H1 (cell line): Measurements from ENCODE around the gene DNAAF5. TPM values are rescaled to one million over a fixed set of nuclear protein-coding genes. Genes with fewer than 3 reads are reported as not detected.

Experiments used
- CTCF ChIA-PET: fragments of 300-600 bp; sonication (Branson Sonifier 250); formaldehyde crosslinking; loops from one replicate; lab custom pipeline; 2021; ENCODE audit not compliant: partially characterized antibody; lab: Charles Lee
- POLR2A ChIA-PET: fragments of 300-600 bp; sonication (Branson Sonifier 250); formaldehyde crosslinking; loops from one replicate; lab custom pipeline; 2021; ENCODE audit warnings: inconsistent platforms; ENCODE audit not compliant: partially characterized antibody; lab: Charles Lee
- DNase-seq, 2 experiments: peaks; one replicate each; pipeline versions ENCODE4 v3.0.0 to v3.0.0-alpha.2; 2010 to 2022; ENCODE audit warnings: low spot score in 2 of 2, low read depth in 1 of 2, mixed read lengths in 1 of 2
- FAIRE-seq: peaks from 2 replicates; lab custom pipeline; 2011; peaks lifted over from hg19 to GRCh38; lab: Jason Lieb, UNC
- H2AFZ ChIP-seq: 2 replicates; pipeline ENCODE4 v1.8.1; 2012; ENCODE audit warnings: low read length, inconsistent platforms
- H2AK5ac ChIP-seq: 2 replicates; pipeline ENCODE4 v1.6.1; 2013; ENCODE audit warnings: low read depth, low read length
- H2BK120ac ChIP-seq: replicated peaks from 2 replicates; pipeline ENCODE3; 2013; ENCODE audit warnings: low read depth, low read length, inconsistent platforms
- H2BK12ac ChIP-seq: 2 replicates; pipeline ENCODE4 v1.6.1; 2013; ENCODE audit warnings: low read depth, low read length
- H2BK15ac ChIP-seq: 2 replicates; pipeline ENCODE4 v1.6.1; 2013; ENCODE audit warnings: low read length
- H2BK20ac ChIP-seq: 2 replicates; pipeline ENCODE4 v1.6.1; 2013; ENCODE audit warnings: low read length
- H2BK5ac ChIP-seq: 2 replicates; pipeline ENCODE4 v1.6.1; 2013; ENCODE audit warnings: low read depth, low read length
- H3K14ac ChIP-seq: 2 replicates; pipeline ENCODE4 v1.6.1; 2013; ENCODE audit warnings: inconsistent platforms; ENCODE audit not compliant: insufficient read length
- H3K18ac ChIP-seq: 2 replicates; pipeline ENCODE4 v1.6.1; 2013; ENCODE audit warnings: low read length; ENCODE audit errors: extremely low read depth
- H3K23ac ChIP-seq: 2 replicates; pipeline ENCODE4 v1.6.1; 2013; ENCODE audit warnings: inconsistent platforms; ENCODE audit not compliant: insufficient read length
- H3K23me2 ChIP-seq: 2 replicates; pipeline ENCODE4 v1.6.1; 2013; ENCODE audit warnings: low read depth, low read length
- H3K27ac ChIP-seq: 2 replicates; pipeline ENCODE4 v1.6.1; 2011; ENCODE audit warnings: low read depth, low read length, inconsistent platforms
- H3K27me3 ChIP-seq, 4 experiments: replicated peaks in 1 of 4; 1 replicate in 1 of 4; 2 replicates in 3 of 4; pipeline versions ENCODE4 v1.6.1 to v1.8.1; 2011 to 2013; ENCODE audit warnings: low read length in 3 of 4, mild to moderate bottlenecking in 3 of 4, inconsistent platforms in 2 of 4, mixed read lengths in 2 of 4, moderate library complexity in 1 of 4; ENCODE audit not compliant: control insufficient read depth in 3 of 4, insufficient read depth in 3 of 4; ENCODE audit errors: extremely low read depth in 1 of 4
- H3K36me3 ChIP-seq, 4 experiments: 2 replicates each; pipeline versions ENCODE4 v1.6.1 to v1.8.1; 2011 to 2013; ENCODE audit warnings: mild to moderate bottlenecking in 4 of 4, low read length in 3 of 4, moderate library complexity in 2 of 4, control low read depth in 1 of 4, inconsistent platforms in 1 of 4; ENCODE audit not compliant: insufficient read depth in 4 of 4, control insufficient read depth in 2 of 4
- H3K4ac ChIP-seq: replicated peaks from 2 replicates; pipeline ENCODE3; 2013; ENCODE audit warnings: low read length, low read depth, mixed read lengths, inconsistent platforms; ENCODE audit not compliant: insufficient read length
- H3K4me1 ChIP-seq, 4 experiments: replicated peaks in 1 of 4; 1 replicate in 1 of 4; 2 replicates in 3 of 4; pipeline versions ENCODE4 v1.6.1 to v1.8.1; 2011 to 2013; ENCODE audit warnings: low read length in 3 of 4, inconsistent platforms in 2 of 4, mixed read lengths in 1 of 4; ENCODE audit not compliant: insufficient read depth in 4 of 4, control insufficient read depth in 3 of 4
- H3K4me2 ChIP-seq, 2 experiments: 2 replicates each; pipeline versions ENCODE4 v1.6.1 to v1.8.1; 2011 to 2013; ENCODE audit warnings: low read depth in 2 of 2, low read length in 2 of 2, control low read depth in 1 of 2, inconsistent platforms in 1 of 2, mild to moderate bottlenecking in 1 of 2; ENCODE audit not compliant: insufficient read depth in 1 of 2
- H3K4me3 ChIP-seq, 4 experiments: fragments of 200-600, 300-600 bp in 1 of 4; sonication (generic), shearing (Covaris generic), sonication (Bioruptor Twin) in 1 of 4; 2 replicates each; pipeline versions ENCODE4 v1.5.1 to v1.8.1; 2011 to 2016; ENCODE audit warnings: low read length in 4 of 4, low read depth in 3 of 4, control low read depth in 2 of 4, inconsistent platforms in 2 of 4, mild to moderate bottlenecking in 2 of 4, mixed read lengths in 1 of 4, moderate library complexity in 1 of 4; ENCODE audit not compliant: insufficient read depth in 2 of 4; ENCODE audit errors: extremely low read depth in 1 of 4
- H3K56ac ChIP-seq: replicated peaks from 2 replicates; pipeline ENCODE3; 2013; ENCODE audit warnings: low read depth, mild to moderate bottlenecking, mixed read lengths, low read length, inconsistent platforms; ENCODE audit not compliant: insufficient read length
- H3K79me1 ChIP-seq: 2 replicates; pipeline ENCODE4 v1.6.1; 2013; ENCODE audit warnings: low read depth, low read length, control low read depth
- H3K79me2 ChIP-seq, 2 experiments: 2 replicates each; pipeline versions ENCODE4 v1.6.1 to v1.8.1; 2012 to 2013; ENCODE audit warnings: low read length in 2 of 2, mild to moderate bottlenecking in 2 of 2, inconsistent platforms in 1 of 2; ENCODE audit not compliant: insufficient read depth in 2 of 2, control insufficient read depth in 1 of 2
- H3K9ac ChIP-seq, 4 experiments: replicated peaks in 1 of 4; 1 replicate in 1 of 4; 2 replicates in 3 of 4; pipeline versions ENCODE4 v1.6.1 to v1.8.1; 2011 to 2013; ENCODE audit warnings: low read depth in 3 of 4, low read length in 3 of 4, control low read depth in 2 of 4, mild to moderate bottlenecking in 2 of 4, moderate library complexity in 2 of 4, inconsistent platforms in 1 of 4; ENCODE audit errors: extremely low read depth in 1 of 4
- H3K9me3 ChIP-seq, 2 experiments: 2 replicates each; pipeline versions ENCODE4 v1.6.1 to v1.8.1; 2012 to 2013; ENCODE audit warnings: mild to moderate bottlenecking in 2 of 2, moderate library complexity in 2 of 2, control low read depth in 1 of 2, inconsistent platforms in 1 of 2, low read depth in 1 of 2, low read length in 1 of 2, mixed read lengths in 1 of 2; ENCODE audit not compliant: insufficient read depth in 2 of 2
- H4K20me1 ChIP-seq, 2 experiments: replicated peaks in 1 of 2; 2 replicates each; pipeline versions ENCODE3 to v1.8.1; 2011 to 2013; ENCODE audit warnings: inconsistent platforms in 2 of 2, low read length in 2 of 2, mild to moderate bottlenecking in 1 of 2; ENCODE audit not compliant: insufficient read depth in 2 of 2, control insufficient read depth in 1 of 2
- H4K5ac ChIP-seq: 2 replicates; pipeline ENCODE4 v1.6.1; 2013; ENCODE audit warnings: low read length, low read depth, mixed read lengths, inconsistent platforms; ENCODE audit not compliant: insufficient read length
- H4K8ac ChIP-seq: 2 replicates; pipeline ENCODE4 v1.8.0; 2013; ENCODE audit warnings: mild to moderate bottlenecking, moderate library complexity, low read length, inconsistent platforms; ENCODE audit not compliant: insufficient read depth; ENCODE audit errors: extremely low read depth
- H4K91ac ChIP-seq: replicated peaks from 2 replicates; pipeline ENCODE3; 2013; ENCODE audit warnings: low read length, mixed read lengths, inconsistent platforms; ENCODE audit not compliant: insufficient read length
- ATF2 ChIP-seq: IDR thresholded peaks from 2 replicates; pipeline ENCODE4 v1.6.1; 2012; ENCODE audit warnings: low read length, inconsistent platforms
- CREB1 ChIP-seq: IDR thresholded peaks from 2 replicates; pipeline ENCODE4 v1.6.1; 2012; ENCODE audit warnings: inconsistent platforms
- E2F6 ChIP-seq: IDR thresholded peaks from 2 replicates; pipeline ENCODE4 v1.6.1; 2012; ENCODE audit warnings: inconsistent platforms
- FOSL1 ChIP-seq: IDR thresholded peaks from 2 replicates; pipeline ENCODE4 v1.6.1; 2011; ENCODE audit warnings: mild to moderate bottlenecking, low read depth, low read length, moderate library complexity; ENCODE audit not compliant: insufficient read depth
- JUN ChIP-seq: IDR thresholded peaks from 2 replicates; pipeline ENCODE4 v1.6.1; 2011; ENCODE audit warnings: low read depth, mild to moderate bottlenecking, improper control_type of control experiment, low read length
- JUND ChIP-seq: IDR thresholded peaks from 2 replicates; pipeline ENCODE4 v1.6.1; 2011; ENCODE audit warnings: mild to moderate bottlenecking, improper control_type of control experiment, low read length
- SP1 ChIP-seq: IDR thresholded peaks from 2 replicates; pipeline ENCODE4 v1.6.1; 2011; ENCODE audit warnings: low read depth, low read length
- TAF7 ChIP-seq: optimal IDR thresholded peaks from 2 replicates; pipeline ENCODE3; 2011; ENCODE audit warnings: low read depth, mild to moderate bottlenecking, inconsistent platforms, low read length, moderate library complexity, borderline replicate concordance
- WGBS, 2 experiments: shearing (Covaris generic) in 1 of 2; methylation state at CpG; one replicate each; pipeline versions ENCODE4 v1.1.6 to v1.1.7; 2013 to 2015; ENCODE audit warnings: low lambda C conversion rate in 2 of 2, mixed read lengths in 2 of 2, inconsistent platforms in 1 of 2, low coverage in 1 of 2, missing lambda C conversion rate in 1 of 2; ENCODE audit not compliant: insufficient replicate concordance in 2 of 2, insufficient coverage in 1 of 2, insufficient read length in 1 of 2; ENCODE audit errors: extremely low coverage in 1 of 2, missing lambda C conversion rate in 1 of 2; 5-methylcytosine and 5-hydroxymethylcytosine counted together
- polyA plus RNA-seq, 7 experiments: library from polyadenylated mRNA; depleted of rRNA in 3 of 7; stranded (reverse) in 5 of 7; unstranded in 2 of 7; fragments of >200 nt in 5 of 7; fragments of 200-250 nt in 2 of 7; gene quantifications; 1 replicate in 5 of 7; 2 replicates in 1 of 7; 4 replicates in 1 of 7; pipeline versions ENCODE4 v1.2.1 to v1.2.3, GENCODE V29; 2011 to 2013; ENCODE audit warnings: missing spikeins in 2 of 7, mixed read lengths in 2 of 7
- total RNA-seq: library from RNA; stranded (reverse); fragmentation: NEBNext Ultra II Directional; extraction: Animal tissue kit (Norgen Biotek cat#: 25700); gene quantifications from 2 replicates; pipeline ENCODE4 v1.2.1, GENCODE V29; 2021

Gene DNAAF5
- total and polyA plus RNA-seq, 2 of the 8 experiments (the other 6 are each of a cell fraction or from before 2014, with no cell fraction given) = 55.1 to 95.9 TPM

GRCh38 chr7:730501-731439, 4.3 kb downstream of the DNAAF5 start:
- 87% methylated on average over 23 of the region's 23 CpGs; no CpG with 5 or more reads in 1 of the 2 experiments for WGBS, 2 experiments
- DNase-seq = no peak
- TF ChIP-seq CREB1 = no peak
- no peak for TF ChIP-seq JUND
- TF ChIP-seq TAF7 = no peak
- no peak for TF ChIP-seq JUN
- TF ChIP-seq E2F6 = no peak
- no peak for TF ChIP-seq SP1
- TF ChIP-seq ATF2 = no peak
- no peak for TF ChIP-seq FOSL1

More at GRCh38 chr7:730501-731439, 4.3 kb downstream of the DNAAF5 start:
- no peak overlapping the region for H3K14ac ChIP-seq
- no peak overlapping the region for H2BK15ac ChIP-seq
- H2AK5ac ChIP-seq = no peak overlapping the region
- H3K56ac ChIP-seq = no peak overlapping the region
- FAIRE-seq = no peak
- H2AFZ ChIP-seq = no peak overlapping the region
- peaks cover 2 to 5% of the 10 kb centered on the region in 2 experiments for H4K20me1 ChIP-seq
- H3K9ac ChIP-seq = no peak overlapping the region; a peak in 1 of 7 replicates
- no peak overlapping the region for H4K8ac ChIP-seq
- H3K79me2 ChIP-seq = peaks cover 17 to 82% of the 10 kb centered on the region in 2 experiments
- H3K27ac ChIP-seq = no peak overlapping the region
- H3K23me2 ChIP-seq = peaks cover 3% of the 10 kb centered on the region; the same call in 1 of the 2 replicates
- H3K4me1 ChIP-seq = peaks cover 0 to 15% (median 5%) of the 10 kb centered on the region in 4 experiments; a peak in 5 of 7 replicates
- ChIA-PET POLR2A (interaction anchor here (1.7 kb wide), 1 partner anchor 10 kb away, joined by 7 read pairs; no protein-coding TSS in a partner anchor), CTCF (interaction anchor here (0.6 to 1.9 kb wide), 11 partner anchors 11 to 292 kb away, joined by 3 to 11 read pairs (median 4); no protein-coding TSS in a partner anchor)
- H2BK20ac ChIP-seq = no peak overlapping the region
- peaks cover 19% of the 10 kb centered on the region for H3K79me1 ChIP-seq
- H4K5ac ChIP-seq = no peak overlapping the region
- no peak overlapping the region for H3K4me2 ChIP-seq
- H2BK12ac ChIP-seq = no peak overlapping the region
- no peak overlapping the region for H2BK5ac ChIP-seq
- H3K9me3 ChIP-seq = peaks cover 9 to 16% of the 10 kb centered on the region in 2 experiments; a peak in 3 of 4 replicates
- H3K4me3 ChIP-seq = no peak overlapping the region
- H4K91ac ChIP-seq = no peak overlapping the region
- no peak overlapping the region for H3K18ac ChIP-seq
- H3K36me3 ChIP-seq = peaks cover 0 to 23% (median 17%) of the 10 kb centered on the region in 4 experiments; a peak in 6 of 8 replicates
- H3K23ac ChIP-seq = no peak overlapping the region
- H2BK120ac ChIP-seq = no peak overlapping the region
- no peak overlapping the region for H3K4ac ChIP-seq
- no peaks in the 10 kb centered on the region for H3K27me3 ChIP-seq
